ENCODE data around the gene SPINT4.
A peak's percentile ranks its signal among the peaks of the same experiment; 100 is the strongest.
"Not testable (repeated sequence)": the region's sequence is repeated elsewhere in the genome, so short reads cannot be mapped to it uniquely, and the experiment has no call there.

SPINT4 gene

GRCh38 chr20:45722047-45722446 is at the start of gene SPINT4:
SPINT4 (plus strand) TSS chr20:45722347; CDS start chr20:45722368, 21 bp downstream.
- no peak for DNase-seq (ENCODE audit: low spot score)

DNA sequence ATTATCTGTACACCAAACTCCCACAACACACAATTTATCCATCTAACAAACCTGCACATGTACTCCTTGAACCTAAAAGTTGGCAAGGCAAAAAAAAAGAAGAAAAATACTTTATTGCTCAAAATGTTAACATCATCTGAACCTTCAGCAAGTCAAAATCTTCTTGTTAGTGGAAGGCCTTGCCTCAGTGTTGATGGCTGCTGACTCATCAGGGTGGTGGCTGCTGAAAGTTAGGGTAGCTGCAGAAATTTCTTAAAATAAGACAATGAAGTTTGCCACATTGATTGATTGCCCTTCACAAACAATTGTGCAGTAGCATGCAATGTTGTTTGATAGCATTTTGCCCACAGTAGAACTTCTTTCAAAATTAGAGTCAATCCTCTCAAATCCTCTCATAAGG is 49.4 kb upstream of the SPINT4 start:
- no peak for DNase-seq (ENCODE audit: low spot score)

GRCh38 chr20:45679650-45680049 is 42.5 kb upstream of the SPINT4 start:
- no peak for DNase-seq (ENCODE audit: low spot score)

GRCh38 chr20:45685896-45686295 is 36.3 kb upstream of the SPINT4 start:
- DNase-seq (ENCODE audit: low spot score): peak; percentile 24

GRCh38 chr20:45693346-45693745 is 28.8 kb upstream of the SPINT4 start:
- not testable (repeated sequence) for DNase-seq (ENCODE audit: low spot score)

DNA sequence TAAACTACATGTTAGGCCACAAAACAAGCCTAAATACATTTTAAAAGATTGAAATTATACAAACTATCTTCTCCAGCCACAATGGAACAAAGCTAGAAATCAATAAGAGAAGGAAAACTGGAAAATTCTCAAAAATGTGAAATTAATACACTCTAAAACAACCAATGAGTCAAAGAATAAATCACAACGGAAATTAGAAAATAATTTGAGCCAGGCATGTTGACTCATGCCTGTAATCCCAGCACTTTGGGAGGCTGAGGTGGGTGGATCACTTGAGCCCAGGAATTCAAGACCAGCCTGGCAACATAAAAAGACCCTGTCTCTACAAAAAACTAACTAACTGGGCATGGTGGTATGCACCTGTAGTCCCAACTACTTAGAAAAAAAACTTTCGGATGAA is 26.7 kb upstream of the SPINT4 start:
- no peak for DNase-seq (ENCODE audit: low spot score)

GRCh38 chr20:45701104-45701503 is 21.0 kb upstream of the SPINT4 start:
- DNase-seq (ENCODE audit: low spot score): no peak

DNA sequence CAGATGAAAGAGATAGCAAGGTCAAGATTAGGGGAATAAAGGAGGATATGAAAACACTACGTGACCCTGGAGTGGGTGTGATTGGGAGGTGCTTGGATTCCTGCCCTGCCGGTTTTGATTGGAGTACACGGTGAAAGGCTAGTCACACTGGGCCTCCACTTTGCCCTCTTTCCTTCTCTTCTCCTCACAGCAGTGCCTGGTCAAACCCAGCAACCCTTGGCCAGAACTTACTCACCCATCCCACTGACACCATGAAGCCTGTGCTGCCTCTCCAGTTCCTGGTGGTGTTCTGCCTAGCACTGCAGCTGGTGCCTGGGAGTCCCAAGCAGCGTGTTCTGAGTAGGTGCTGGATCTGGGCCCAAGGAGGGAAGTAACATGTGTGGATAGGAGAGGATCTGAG is 20.3 kb upstream of the SPINT4 start, which contains the start of gene WFDC13:
TSS of gene WFDC13 (plus strand) at position 166 of the 400 bp plus-strand sequence. CDS start at position 252, 86 bp downstream.
- no peak for DNase-seq (ENCODE audit: low spot score)

GRCh38 chr20:45704969-45705637 is 17.0 kb upstream of the SPINT4 start, which contains the start of gene WFDC10B:
WFDC10B (minus strand) TSS chr20:45705019; CDS start chr20:45685992, 19,027 bp downstream.
- DNase-seq (ENCODE audit: low spot score): no peak

GRCh38 chr20:45716141-45716688 is 5.9 kb upstream of the SPINT4 start:
- not testable (repeated sequence) for DNase-seq (ENCODE audit: low spot score)

- no peak for DNase-seq (ENCODE audit: low spot score)
These were observed 3.0 kb downstream of the SPINT4 start for GRCh38 chr20:45725134-45725533.

GRCh38 chr20:45727044-45727443 is 4.9 kb downstream of the SPINT4 start:
- no peak for DNase-seq (ENCODE audit: low spot score)

DNA sequence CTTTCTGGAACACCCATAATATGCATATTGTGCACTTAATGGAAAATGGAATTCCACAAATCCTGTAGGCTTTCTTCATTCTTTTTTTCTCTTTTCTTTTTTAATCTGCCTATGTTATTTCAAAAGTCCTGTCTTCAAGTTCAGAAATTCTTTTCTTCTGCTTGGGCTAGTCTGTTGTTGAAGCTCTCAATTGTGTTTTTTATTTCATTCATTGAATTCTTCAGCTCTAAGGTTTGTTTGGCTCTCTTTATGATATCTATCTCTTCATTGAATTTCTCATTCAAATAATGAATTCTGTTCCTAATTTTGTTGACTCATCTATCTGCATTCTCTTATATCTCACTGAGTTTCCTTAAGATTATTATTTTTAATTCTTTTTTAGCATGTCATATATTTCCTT is 10.1 kb downstream of the SPINT4 start:
- no peak for DNase-seq (ENCODE audit: low spot score)

DNA sequence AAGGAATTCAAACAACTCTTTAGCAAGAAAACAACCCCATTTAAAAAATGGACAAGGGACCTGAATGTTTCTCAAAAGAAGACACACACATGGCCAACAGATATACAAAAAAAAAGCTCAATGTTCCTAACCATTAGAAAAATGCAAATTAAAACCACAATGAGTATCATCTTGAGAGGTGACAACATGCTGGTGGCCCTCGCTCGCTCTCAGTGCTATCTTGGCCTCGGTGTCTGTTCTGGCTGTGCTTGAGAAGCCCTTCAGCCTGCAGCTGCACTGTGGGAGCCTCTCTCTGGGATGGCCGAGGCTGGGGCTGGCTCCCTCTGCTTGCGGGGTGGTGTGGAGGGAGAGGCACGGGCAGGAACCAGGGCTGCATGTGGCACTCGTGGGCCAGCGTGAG is 13.4 kb downstream of the SPINT4 start:
- no peak for DNase-seq (ENCODE audit: low spot score)

GRCh38 chr20:45735988-45736387 is 13.8 kb downstream of the SPINT4 start:
- DNase-seq (ENCODE audit: low spot score): no peak

GRCh38 chr20:45742596-45742995 is 20.4 kb downstream of the SPINT4 start:
- DNase-seq (ENCODE audit: low spot score): no peak

DNA sequence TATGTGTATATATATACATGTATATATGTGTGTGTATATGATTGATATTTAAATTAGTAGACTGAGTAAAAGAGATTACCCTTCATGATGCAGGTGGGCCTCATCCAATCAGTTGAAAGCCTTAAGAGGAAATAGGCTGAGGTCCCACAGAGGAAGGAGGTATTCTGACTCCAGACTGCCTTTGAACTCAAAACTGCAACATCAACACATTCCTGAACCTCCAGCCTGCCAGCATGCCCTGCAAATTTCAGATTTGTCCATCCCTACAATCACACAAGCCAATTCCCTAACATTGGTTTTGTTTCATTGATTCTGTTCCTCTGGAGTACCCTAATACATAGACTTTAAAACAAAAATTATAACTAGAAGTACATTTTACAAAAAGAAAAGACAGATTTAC is 22.9 kb downstream of the SPINT4 start:
- DNase-seq (ENCODE audit: low spot score): no peak

- DNase-seq (ENCODE audit: low spot score): no peak
These were observed 29.6 kb downstream of the SPINT4 start for GRCh38 chr20:45751721-45752120.

DNA sequence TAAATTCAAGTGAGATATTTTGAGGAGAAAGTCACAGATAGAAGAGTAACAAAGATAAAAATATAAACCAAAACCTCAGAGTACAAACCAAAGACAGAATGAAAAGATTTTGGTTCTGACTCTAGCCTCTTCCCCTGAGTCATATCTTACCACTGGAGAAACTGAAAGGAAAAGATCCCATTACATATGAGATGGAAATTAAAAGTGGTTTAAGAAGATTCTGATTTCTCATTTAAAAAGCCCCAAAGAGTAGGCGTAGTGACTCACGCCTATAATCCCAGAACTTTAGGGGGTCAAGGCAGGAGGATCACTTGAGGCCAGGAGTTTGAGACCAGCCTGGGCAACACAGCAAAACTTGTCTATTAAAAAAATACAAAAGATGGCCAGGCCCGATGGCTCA is 30.6 kb downstream of the SPINT4 start:
- DNase-seq (ENCODE audit: low spot score): no peak

DNA sequence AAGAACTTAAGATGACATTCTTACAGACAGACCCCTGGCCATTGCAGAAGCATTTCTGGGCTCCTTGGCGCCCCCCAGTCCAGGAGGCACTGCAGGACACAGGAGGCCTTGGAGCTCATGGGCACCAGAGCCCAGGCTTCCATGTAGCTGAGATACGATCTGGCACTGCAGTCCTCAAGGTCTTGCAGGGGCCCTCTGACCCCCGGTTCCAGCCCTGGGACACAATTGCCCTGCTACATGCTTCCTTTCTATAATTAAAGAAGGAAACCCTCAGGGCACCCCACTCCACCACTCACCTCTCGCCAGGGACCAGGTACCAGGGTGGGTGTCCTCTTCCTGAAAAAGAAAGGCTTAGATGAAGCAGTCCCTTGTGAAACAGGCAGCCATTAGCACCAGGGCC is 35.9 kb downstream of the SPINT4 start:
- no peak for DNase-seq (ENCODE audit: low spot score)

DNA sequence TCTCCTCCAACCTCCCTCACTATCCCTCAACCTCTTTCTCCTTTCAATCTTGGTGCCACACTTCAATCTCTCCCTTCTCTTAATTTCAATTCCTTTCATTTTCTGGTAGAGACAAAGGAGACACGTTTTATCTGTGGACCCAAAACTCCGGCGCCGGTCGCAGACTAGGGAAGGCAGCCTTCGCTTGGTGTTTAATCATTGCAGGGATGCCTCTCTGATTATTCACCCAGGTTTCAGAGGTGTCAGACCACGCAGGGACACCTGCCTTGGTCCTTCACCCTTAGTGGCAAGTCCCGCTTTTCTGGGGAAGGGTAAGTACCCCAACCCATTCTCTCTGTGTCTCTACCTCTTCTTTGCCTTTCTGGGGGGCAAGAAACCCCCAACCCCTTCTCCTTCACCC is 37.8 kb downstream of the SPINT4 start:
- DNase-seq (ENCODE audit: low spot score): not testable (repeated sequence)

DNA sequence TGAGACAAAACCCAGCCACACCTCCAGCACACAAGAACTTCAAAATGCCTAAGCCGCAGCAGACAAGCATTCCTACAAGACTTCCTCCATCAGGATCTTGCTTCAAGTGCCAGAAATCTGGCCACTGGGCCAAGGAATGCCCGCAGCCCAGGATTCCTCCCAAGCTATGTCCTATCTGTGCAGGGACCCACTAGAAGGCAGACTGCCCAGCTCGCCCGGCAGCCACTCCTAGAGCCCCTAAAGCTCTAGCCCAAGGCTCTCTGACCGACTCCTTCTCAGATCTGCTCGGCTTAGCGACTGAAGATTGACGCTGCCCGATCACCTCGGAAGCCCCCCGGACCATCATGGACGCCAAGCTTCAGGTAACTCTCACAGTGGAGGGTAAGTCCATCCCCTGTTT is 39.8 kb downstream of the SPINT4 start:
- DNase-seq (ENCODE audit: low spot score): not testable (repeated sequence)

GRCh38 chr20:45764618-45765282 is 42.6 kb downstream of the SPINT4 start:
- not testable (repeated sequence) for DNase-seq (ENCODE audit: low spot score)
